Glomerular visceral epithelial cell (primary cell): ENCODE data around the gene GNG2.
A peak's percentile ranks its signal among the peaks of the same experiment; 100 is the strongest.

Experiments used
- DNase-seq: peaks from one replicate; pipeline ENCODE4 v3.0.0-alpha.2; 2016; ENCODE audit errors: extremely low spot score

GNG2 gene

DNA sequence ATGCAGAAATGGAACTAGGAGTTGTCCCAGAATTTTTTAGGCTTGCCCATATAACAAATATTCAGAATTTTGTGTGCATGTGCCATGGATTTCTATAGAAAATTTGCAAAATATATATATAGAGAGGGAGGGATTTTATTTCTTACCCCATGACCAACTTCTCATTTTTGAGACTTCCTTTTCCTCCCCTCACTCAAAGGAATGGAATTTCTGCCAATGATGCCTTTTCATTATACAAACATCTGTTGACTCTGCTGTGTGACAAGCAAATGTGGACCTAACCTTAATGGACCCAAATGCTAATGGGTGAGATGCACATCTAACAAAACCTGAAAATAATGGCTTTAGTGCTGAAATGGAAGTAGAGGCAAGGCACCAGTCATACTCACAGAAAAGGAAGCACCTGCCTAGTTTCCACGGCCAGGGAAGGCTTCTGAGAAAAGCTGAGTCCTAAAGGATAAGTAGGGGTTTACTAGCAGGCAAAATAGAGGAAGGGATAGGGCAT lies 3.6 kb upstream of the GNG2 start:
- DNase-seq: no peak

DNA sequence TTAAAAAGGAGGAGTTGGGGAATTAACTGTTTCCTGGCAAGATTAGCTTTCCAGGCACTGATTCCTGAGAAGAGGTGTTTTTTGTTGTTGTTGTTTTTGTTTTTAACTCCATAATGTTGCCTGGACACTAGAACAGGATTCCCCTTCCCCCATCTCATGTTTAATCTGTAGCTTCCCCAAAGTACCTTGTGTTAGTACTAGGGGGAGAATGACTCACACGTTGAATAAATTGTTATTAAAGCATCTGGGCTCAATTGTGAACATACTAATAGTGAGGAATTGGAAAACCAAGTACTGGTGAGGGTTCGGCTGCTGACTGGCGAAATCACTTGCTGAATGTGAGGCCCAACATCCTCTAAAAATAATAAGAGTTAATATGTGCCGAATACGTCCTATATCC lies 1.3 kb upstream of the GNG2 start:
- no peak for DNase-seq

DNA sequence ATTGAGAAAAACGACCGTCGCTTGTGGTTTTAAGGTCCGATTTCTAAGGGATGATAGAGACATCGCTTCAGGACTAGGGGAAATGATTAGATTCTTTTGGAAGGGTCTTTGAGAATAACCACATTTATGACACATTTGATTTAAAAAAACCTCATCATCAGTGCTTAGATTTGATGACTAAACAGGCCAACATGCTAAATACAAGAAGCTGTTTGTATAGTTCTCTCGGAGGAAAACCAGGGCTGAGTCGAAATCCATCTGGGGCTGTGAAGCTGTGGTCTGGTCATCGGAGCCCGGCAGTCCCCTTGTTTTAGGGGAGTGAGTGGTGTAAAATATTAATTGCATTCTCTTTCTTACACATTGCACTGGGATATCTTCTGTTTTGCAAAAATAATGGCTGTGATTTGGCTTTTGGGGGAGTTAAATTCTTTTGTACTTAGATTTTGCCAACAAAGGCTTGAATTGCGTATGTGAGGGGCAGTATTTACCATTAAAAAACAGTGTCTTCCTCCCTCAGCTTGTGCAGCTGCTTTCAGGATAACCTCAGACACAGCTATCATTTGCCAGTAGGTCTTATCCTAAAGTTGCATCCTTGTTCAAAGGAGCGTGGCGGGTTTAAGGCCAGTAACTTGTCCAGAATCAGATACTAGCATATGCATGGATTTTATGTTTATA lies 550 bp downstream of the GNG2 start:
- no peak for DNase-seq

DNA sequence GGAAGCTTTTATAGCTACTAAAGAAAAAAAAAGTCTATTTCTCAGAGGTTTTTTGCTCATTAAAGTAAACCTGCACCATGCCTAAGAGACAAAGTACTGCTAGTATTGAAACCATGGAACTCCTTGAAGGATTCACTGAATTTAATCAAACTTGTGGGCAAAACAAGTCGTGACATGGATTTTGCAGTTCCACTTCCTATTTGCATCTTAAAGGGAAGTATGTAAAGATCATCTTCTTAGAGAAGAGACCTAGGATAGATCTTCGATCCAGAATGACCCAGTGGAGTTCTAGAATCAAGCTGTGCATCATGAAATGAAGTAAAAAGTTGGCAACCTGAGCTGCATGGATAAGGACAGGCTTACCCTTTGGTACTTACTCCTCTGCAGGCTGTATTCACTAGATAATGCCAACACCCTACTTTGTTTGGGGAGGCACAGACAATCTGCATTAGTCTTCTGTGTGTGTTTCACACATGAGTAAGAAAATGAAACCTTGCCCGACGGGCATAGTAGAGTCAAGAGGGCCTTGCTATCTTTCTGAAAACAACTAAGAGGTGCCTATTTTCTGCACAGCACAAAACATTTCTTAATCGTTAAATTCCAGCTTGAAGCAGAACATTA lies 1.9 kb downstream of the GNG2 start:
- no peak for DNase-seq

DNA sequence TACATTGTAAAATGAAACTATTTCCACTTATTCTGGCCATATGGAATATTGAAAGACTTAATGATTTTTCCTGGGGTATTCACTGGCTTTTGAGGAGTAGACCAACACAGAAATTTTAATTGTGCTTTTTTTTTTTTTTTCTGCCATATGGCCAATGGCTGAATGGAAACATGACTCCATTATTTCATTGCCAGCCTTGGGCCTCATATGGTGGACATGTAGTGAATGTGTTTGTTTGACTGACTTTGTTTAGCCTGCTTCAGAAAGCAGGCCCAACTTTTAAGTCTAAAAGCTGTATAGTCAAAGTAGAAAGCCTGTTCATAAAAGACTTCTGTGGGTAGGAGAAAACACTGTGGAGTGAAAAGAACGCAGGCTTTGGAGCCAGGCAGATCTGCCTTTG lies 2.4 kb downstream of the GNG2 start:
- DNase-seq: no peak

DNA sequence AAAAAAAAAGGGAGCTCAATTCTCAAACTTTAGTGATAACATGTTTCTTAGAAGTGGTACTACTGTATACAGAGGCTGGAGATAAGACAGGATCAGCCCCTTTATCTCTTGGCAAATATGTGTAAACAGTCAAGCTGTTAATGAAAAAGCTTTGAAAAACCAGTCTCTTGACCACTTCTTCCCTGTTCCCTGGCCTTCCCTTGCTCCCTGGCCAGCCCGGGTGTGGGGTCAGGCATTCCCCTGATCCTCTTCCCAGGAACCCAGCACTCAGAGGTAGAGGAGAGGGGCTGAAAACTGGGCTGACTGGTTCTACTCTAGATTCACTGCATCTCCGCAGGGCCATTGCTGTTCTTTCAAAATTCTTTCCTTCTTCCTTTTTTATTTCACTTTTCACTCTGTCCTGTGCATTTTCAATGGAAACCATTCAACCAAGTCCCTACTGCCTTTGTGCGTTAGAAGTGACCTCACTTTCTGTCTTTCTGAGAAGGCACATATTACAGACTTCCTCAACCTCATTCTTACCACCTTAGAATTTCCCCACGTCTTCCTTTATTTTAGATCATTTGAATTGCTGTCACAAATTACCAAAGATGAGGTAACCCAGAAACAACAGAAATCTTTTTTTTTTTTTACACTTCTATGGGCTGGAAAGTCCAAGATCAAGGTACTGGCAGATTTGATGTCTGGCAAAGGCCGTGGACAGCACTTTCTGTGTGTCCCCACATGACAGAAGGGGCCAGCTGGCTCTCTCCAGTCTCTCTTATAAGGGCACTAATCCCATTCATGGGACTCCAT lies 5.7 kb downstream of the GNG2 start:
- DNase-seq: no peak

DNA sequence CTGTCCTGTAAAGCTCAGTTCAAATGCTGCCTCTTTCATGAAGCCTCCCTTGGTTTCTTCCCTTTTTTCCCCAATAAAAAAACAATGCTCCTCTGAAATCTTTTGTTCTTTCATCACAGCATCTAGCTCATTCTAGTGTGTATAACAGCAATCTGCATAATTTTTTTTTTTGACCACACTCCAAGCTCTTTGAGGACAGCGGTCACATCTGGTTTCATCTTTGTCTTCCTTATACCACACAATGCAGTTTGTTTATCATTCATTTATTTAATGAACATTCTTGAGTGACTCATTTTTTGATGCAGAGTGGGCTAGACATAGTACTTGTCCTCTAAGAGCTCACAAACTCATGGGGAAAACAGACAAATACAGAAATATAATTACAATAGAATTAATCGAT lies 7.3 kb downstream of the GNG2 start:
- no peak for DNase-seq

DNA sequence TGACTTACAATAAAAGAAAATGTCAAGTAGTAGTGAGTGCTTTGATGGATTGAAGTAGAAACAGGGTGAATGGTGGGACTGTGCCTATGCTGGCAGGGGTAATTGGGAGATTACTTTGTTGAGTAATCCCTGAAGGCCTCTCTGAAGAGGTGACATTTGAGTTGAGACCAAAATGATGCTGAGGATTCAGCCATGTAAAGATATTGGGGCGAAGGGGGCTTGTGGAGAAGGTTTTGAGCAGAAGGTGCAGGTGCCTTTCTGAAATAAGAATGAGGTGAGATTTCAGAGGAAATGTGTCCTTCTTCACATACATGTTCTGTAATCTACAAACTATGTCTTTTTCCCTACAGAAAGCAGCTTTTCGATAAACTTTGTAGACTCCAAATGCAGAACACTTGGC lies 8.0 kb downstream of the GNG2 start:
- DNase-seq: no peak

DNA sequence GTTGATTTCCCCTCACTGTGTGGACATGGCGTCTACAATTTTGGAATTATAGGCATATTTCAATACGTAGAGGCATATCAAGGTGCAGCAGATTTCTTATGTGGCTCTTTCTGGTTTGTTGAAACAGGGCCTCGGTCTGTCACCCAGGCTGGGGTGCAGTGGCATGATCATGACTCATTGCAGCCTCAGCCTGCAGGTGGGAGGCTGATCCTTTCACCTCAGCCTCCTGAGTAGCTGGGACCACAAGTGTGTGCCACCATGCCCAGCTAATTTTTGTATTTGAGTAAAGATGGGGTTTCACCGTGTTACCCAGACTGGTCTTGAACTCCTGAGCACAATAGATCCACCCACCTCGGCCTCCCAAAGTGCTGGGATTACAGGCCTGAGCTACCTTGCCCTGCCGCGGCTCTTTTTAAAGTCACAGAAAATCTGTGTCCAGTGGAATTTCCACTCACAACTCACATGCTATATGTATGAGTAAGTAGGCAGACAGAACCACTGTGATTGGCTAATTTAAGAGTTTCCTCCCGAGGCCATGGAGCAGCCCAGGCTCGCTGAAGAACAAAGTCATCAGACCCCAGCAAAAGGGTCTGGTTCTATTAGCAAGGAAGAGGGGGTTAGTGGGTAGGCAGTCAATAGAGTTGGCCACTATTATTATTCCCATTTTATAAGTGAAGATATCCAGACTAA lies 9.1 kb downstream of the GNG2 start:
- DNase-seq: no peak

DNA sequence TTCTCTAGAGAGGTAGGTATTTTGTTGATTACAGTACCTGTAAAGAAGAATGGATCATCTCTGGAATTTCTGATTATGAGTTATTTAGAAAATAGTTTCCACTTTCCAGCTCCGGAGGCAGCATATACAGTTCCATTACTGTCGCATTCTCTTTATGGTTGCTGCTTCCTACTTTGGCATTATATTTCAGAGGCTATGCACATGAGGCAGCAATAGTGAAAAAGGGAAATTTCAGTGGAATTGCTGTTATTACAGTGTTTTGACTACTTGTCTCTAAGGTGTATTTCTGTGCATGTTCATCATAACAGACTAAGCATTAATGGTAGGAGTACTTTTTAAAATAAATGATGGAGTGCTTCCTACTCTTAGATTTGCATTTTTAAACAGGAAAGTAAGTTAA lies 10.2 kb downstream of the GNG2 start:
- DNase-seq: no peak

DNA sequence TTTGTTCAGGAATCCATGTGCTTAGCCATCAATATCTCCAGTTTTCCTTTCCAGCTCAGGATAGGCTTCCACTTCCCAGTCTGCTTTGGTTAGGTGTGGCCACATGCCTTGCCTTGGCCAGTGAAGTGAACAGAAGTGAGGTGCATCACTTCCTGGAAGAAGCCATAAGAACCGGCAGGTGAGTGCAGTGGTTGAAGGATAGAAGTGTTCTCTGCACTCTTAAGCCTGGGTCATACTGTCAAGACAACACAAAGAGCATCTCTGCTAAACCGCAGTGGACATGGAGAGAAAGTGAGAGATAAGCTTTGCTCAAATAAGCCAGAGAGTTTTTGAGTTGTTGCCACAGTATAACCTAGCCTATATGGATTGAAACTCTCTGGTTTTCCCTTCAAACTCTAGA lies 11.4 kb downstream of the GNG2 start:
- no peak for DNase-seq

DNA sequence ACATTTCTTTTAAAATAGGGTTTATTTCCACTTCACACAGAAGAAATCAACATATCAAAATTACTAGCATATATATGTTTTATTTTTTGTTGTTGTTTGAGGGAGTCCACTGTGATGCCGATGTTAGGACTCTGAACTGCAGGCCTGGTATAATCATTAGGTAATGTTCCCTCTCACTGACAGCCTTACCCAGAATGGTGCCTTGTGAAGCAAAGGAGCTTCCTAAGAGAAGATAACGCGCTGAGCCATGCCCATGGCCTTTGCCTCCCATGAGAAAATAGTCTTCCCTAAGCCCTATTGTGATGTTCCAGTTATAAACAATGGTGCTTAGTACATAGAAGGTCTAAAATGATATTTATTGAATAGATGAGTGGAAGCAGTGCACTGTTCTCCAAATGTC lies 12.0 kb downstream of the GNG2 start:
- DNase-seq: no peak

DNA sequence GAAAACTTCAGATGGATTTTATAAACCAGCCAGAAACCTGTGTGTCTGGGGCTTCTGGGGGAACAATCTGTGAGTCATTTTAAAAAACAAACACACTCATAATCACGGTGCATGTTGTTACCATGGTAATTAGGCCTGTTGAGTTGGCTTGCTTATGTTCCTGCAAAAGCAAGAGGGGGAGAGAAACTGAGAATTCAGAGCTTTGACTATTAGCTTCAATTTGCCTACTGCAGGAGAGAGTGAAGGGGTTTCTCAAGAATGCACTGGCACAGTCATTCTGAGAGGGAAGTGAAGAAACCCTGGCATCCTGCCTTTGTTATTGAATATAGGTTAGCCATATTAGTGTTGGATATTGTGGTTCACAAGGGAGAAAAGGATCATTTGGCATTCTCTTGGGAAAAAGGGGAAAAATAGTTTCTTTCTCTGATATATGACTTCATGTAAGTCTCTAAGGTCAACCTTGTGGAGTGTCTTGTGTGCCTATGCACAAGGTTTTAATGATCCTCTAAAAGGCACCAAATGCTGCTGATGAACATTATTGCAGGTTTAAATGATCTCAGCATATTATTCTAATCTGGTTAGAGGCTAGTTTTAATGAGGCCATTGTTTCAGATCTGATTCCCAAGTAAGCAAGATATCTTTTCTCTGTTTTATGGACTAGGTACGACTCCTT lies 12.9 kb downstream of the GNG2 start:
- DNase-seq: peak; percentile 81

DNA sequence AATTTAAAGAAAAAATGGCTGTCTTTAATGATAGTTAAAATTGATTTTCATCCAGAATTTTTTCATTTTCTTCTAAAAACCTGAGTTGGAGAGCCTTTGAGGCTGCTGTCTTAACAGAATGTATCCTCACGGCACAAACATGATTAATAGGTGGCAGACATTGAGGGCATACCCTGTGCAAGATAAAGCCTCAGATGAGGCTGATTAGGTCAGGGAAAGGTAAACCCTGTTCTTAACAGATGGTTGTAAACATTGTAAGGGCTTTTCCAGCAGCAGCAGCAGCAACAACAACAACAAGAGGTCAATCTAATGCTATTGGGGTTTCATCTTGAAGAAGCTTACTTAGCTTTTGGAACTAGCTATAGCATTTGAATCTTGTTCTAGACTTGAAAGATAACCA lies 17.4 kb downstream of the GNG2 start:
- DNase-seq: no peak

DNA sequence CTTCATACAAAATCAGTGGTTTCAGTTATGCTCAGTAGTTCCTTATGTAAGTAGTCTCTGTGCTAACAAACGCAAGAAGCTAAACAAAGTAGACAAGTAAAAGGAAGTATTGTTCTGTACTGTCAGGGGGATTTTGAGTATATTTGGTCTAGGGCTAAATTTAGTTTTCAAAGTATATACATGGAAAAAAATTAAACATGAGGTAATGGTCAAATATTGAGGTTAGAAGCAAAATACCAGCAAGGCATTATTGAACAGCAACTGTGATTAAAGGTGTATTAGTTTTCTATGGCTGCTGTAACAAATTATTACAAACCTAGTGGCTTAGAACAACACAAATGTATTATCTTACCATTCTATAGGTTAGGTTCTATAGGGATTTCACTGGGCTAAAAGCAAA lies 18.8 kb downstream of the GNG2 start:
- no peak for DNase-seq

DNA sequence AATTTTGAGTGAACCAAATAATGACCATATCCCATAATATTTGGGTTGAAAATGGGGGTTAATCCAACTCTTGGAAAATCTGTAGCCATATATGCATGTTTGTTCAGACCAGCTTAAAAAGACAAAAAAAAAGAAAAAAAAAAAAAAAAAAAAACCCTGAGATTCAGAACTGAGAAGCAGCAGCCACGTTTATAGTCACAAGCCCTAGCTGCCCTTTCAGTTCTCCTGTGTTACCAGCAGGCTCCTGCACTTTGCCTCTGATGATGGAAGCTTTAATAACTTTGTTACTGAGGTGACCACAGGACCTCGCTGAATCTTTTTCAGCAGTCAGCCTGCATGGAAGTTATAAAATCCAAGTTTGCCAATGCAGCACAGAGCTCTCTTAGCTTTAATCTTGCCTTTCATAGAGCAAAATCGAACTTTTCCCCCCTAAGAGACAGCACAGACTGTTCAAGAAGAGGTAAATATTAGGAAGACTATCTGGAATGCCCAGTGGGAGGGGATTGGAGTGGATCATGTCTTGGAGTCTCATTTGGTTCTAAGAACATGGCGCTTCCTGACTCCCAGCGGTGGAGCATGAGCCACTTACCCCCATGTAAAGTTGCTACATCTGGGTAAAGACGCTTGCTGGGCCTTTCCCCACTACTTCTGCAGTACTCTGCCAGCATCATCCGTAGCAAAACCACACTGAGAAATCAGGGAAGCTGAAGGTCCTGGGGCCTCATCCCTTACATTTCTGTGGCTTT lies 20.6 kb downstream of the GNG2 start:
- no peak for DNase-seq

DNA sequence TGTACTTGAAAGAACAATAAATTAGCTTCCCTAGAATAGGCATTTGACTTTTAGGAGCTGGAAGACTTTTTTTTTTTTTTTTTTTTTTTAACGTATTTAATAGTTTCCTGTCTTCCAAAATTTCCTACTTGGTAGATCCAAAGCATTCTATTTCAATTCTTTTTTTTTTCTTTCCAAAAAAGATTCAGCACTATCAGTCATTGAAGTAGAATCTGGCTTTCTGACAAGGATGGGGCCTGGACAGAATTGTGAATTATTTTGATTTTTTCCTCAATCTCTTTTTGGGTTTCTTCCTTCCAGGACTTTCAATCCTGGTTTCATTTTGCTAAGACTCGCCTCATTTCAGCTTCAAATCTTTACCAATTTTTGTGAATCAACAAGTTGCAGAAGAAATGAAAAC lies 21.2 kb downstream of the GNG2 start:
- DNase-seq: no peak

DNA sequence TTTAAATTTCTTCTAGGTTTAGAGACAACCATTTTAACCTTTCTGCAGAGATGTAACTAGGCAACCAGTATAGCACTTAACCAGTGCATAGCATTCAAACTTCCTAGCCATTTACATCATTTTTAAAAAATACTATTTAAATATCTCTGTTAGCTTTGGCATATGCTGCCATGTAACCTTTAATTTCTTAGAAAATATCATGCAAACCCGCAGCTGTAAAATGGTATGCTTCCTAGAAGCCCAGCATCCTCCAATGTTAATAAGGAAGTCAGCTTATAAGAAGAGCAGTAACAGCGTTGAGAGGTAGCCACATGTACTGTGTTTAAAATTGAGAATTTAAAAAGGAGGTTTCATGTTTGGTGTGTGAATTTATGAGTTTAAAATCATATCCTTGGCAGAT lies 22.8 kb downstream of the GNG2 start:
- no peak for DNase-seq

DNA sequence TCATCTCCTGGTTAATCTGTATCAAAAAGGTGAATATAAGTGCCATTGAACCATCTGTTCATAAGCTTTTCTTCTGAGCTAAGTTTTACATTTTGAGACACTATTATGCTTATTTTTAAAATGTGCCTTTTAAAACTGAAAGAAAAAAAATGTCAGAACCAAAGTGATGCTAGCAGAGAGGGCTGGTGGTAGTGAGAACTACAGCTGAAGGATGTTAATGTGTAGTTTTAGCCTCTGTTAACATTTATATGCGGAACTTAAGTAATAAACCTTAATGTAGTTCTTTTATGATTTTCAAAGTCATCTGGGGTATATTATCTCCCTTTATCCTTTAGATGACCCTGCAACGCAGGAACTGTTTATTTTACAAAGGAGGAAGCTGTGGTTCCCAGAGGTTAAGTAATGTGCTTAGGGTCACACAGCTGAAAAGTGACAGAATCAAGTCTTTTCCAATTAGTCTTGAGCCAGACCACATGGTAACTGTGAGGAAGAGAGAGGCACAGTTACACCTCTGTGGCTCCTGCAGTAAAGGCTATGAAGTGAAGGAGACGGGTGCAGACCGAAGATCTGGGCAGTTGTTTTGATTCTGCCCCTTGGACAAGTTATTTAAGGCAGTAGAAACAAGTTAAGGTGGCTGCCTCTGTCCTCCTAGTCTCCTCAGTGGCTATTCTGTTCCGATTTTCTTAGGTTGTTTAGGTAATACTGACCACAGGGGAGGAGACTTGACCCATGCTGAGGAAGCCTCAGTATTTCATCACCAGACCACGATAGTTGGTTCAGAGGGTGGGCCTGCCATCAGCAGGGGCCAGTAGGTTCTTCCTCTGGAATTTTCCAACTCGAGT lies 23.9 kb downstream of the GNG2 start:
- DNase-seq: peak; percentile 28

DNA sequence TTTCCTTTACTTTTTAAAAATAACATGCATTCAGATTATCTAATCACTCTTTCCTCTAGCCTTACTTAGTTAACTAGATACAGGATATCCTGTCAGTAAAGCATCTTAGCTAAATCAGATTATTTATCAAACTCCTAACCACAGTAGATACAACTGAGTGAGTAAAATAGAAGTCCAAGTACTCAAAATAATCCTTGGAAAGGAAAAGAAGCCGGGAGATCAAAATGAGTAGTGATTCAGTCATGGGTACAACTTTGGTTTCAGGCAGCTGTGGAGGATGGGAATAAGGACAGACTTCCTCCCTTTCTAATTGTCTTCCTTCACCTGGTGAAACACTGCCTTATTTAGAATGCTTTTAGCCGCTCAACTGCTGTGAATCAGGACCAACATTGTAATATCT lies 29.4 kb downstream of the GNG2 start:
- no peak for DNase-seq
